GM18870 (cell line): ENCODE data around the gene SDHD.
A peak's percentile ranks its signal among the peaks of the same experiment; 100 is the strongest.

Experiments
- ATAC-seq: cut with Tn5 transposase; IDR thresholded peaks from one replicate; pipeline ENCODE4 v1.9.1; 2021; ENCODE audit warnings: moderate library complexity; ENCODE audit not compliant: unreplicated experiment

Gene SDHD

GRCh38 chr11:112100462-112100861 lies 13.8 kb downstream of the SDHD start:
- ATAC-seq: no peak

- no peak for ATAC-seq
Measured at GRCh38 chr11:112103446-112103845, 16.8 kb downstream of the SDHD start.

GRCh38 chr11:112106070-112106469 lies 19.4 kb downstream of the SDHD start:
- ATAC-seq: no peak

GRCh38 chr11:112113539-112114457 lies 27.1 kb downstream of the SDHD start:
- ATAC-seq: peak; percentile 50

GRCh38 chr11:112114460-112114859 lies 27.8 kb downstream of the SDHD start:
- no peak for ATAC-seq

- no peak for ATAC-seq
Measured at GRCh38 chr11:112115386-112115785, 28.7 kb downstream of the SDHD start.

- ATAC-seq: no peak
Measured at GRCh38 chr11:112118176-112118575, 31.5 kb downstream of the SDHD start.

GRCh38 chr11:112121981-112122615 lies 35.4 kb downstream of the SDHD start:
- ATAC-seq: no peak

- no peak for ATAC-seq
Measured at GRCh38 chr11:112123129-112123528, 36.5 kb downstream of the SDHD start.

GRCh38 chr11:112127056-112127455 lies 40.4 kb downstream of the SDHD start:
- no peak for ATAC-seq

GRCh38 chr11:112128483-112129121 lies 41.9 kb downstream of the SDHD start:
- ATAC-seq: no peak

- ATAC-seq: no peak
Measured at GRCh38 chr11:112129656-112130055, 43.0 kb downstream of the SDHD start.

GRCh38 chr11:112132737-112133136 lies 46.1 kb downstream of the SDHD start:
- no peak for ATAC-seq

GRCh38 chr11:112134473-112134872 lies 47.8 kb downstream of the SDHD start:
- no peak for ATAC-seq

- no peak for ATAC-seq
Measured at GRCh38 chr11:112143597-112143996, 56.9 kb downstream of the SDHD start.
